Mesendoderm (in vitro differentiated cells): ENCODE results near the gene CARD14.

Source experiments
- DNase-seq: peaks from one replicate; pipeline ENCODE4 v3.0.0; 2013
- H2AK5ac ChIP-seq: 2 replicates; pipeline ENCODE4 v1.6.1; 2013; ENCODE audit warnings: low read length, inconsistent platforms
- H2BK120ac ChIP-seq: 2 replicates; pipeline ENCODE4 v1.6.1; 2013; ENCODE audit warnings: low read depth, mild to moderate bottlenecking, low read length, moderate library complexity, mixed read lengths
- H2BK15ac ChIP-seq: replicated peaks from 2 replicates; pipeline ENCODE4 v1.6.1; 2013; ENCODE audit warnings: low read depth, mild to moderate bottlenecking, moderate library complexity
- H2BK5ac ChIP-seq: 2 replicates; pipeline ENCODE4 v1.6.1; 2013; ENCODE audit warnings: low read length, inconsistent platforms
- H3K18ac ChIP-seq: 2 replicates; pipeline ENCODE4 v1.6.1; 2013; ENCODE audit warnings: mild to moderate bottlenecking, low read length, mixed read lengths
- H3K23ac ChIP-seq: one replicate; pipeline ENCODE4 v1.6.1; 2013; ENCODE audit warnings: low read length
- H3K27ac ChIP-seq: 2 replicates; pipeline ENCODE4 v1.5.1; 2013; ENCODE audit warnings: low read depth, mild to moderate bottlenecking, inconsistent platforms, low read length, moderate library complexity
- H3K27me3 ChIP-seq: 2 replicates; pipeline ENCODE4 v1.6.1; 2013; ENCODE audit warnings: low read length, control low read depth, mild to moderate bottlenecking, inconsistent platforms; ENCODE audit not compliant: insufficient read depth, poor library complexity
- H3K36me3 ChIP-seq: 2 replicates; pipeline ENCODE4 v1.6.1; 2013; ENCODE audit warnings: low read length, inconsistent platforms; ENCODE audit not compliant: control insufficient read depth, insufficient read depth
- H3K4ac ChIP-seq: one replicate; pipeline ENCODE4 v1.6.1; 2013; ENCODE audit warnings: low read depth, mild to moderate bottlenecking, low read length, moderate library complexity
- H3K4me1 ChIP-seq: 2 replicates; pipeline ENCODE4 v1.6.1; 2013; ENCODE audit warnings: low read depth, low read length, inconsistent platforms; ENCODE audit not compliant: control insufficient read depth
- H3K4me2 ChIP-seq: 2 replicates; pipeline ENCODE4 v1.6.1; 2013; ENCODE audit warnings: low read length
- H3K4me3 ChIP-seq: 2 replicates; pipeline ENCODE4 v1.5.1; 2013; ENCODE audit warnings: mild to moderate bottlenecking, low read length
- H3K56ac ChIP-seq: one replicate; pipeline ENCODE4 v1.6.1; 2013; ENCODE audit warnings: low read length
- H3K79me1 ChIP-seq: 2 replicates; pipeline ENCODE4 v1.6.1; 2013; ENCODE audit warnings: low read length, inconsistent platforms
- H3K79me2 ChIP-seq: 2 replicates; pipeline ENCODE4 v1.6.1; 2013; ENCODE audit warnings: mild to moderate bottlenecking, low read length; ENCODE audit not compliant: control insufficient read depth, insufficient read depth
- H3K9ac ChIP-seq: 2 replicates; pipeline ENCODE4 v1.6.1; 2013; ENCODE audit warnings: low read length, inconsistent platforms
- H4K5ac ChIP-seq: one replicate; pipeline ENCODE4 v1.6.1; 2013; ENCODE audit warnings: low read length
- H4K8ac ChIP-seq: one replicate; pipeline ENCODE4 v1.6.1; 2013; ENCODE audit warnings: low read depth, mild to moderate bottlenecking, control low read depth, low read length, moderate library complexity
- WGBS: extraction: QIAGEN DNeasy Blood & Tissue Kit; methylation state at CpG from one replicate; pipeline ENCODE4 v1.1.7; 2013; ENCODE audit warnings: low lambda C conversion rate, missing lambda C conversion rate; ENCODE audit not compliant: insufficient coverage; ENCODE audit errors: extremely low coverage; 5-methylcytosine and 5-hydroxymethylcytosine counted together

Gene CARD14

GRCh38 chr17:80244871-80245509 is 75.2 kb downstream of the CARD14 start:
- Histone ChIP-seq H3K27ac (no peak overlapping the region), H3K4me1 (no peaks in the 10 kb centered on the region), H3K4me3 (no peak overlapping the region)

DNA sequence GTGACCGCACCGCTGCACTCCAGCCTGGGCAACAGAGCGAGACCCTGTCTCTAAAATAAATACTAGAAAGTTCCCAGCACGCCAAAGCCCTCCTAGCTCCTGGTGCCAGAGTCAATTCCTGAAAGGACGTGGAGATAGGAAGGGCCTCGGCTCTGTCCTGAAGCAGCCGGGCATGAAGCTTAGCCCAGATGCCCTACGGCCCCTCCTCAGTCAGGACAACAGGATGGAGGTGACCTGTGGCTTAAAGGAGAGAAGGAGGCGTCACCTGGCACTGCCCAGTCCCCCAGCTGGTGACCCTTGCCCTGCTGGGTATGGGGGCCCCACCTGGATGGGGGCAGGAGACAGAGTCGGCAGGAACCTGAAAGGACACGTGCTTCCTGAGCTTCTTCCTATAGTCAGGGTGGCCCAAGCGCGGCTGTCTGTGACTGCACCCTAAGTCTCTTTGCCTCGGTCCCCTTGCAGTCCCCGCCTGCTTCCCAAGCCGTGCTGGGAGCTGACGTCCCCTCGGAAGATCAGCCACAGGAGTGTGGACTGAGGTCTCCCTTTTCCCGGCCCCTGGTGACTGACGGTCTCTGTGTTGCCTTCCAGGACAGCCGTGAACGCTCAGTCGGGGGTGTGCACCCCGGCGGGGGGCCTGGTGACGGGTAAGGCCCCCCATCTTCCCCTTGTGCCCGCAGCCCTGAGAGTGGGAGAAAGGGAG is 75.9 kb downstream of the CARD14 start:
- Histone ChIP-seq H4K8ac (no peak overlapping the region), H3K79me1 (no peaks in the 10 kb centered on the region), H2BK15ac (no peak overlapping the region), H3K18ac (no peak overlapping the region), H3K4me3 (no peak overlapping the region), H3K56ac (no peak overlapping the region), H3K4me2 (no peak overlapping the region), H3K4me1 (no peaks in the 10 kb centered on the region), H2BK120ac (no peak overlapping the region), H2BK5ac (no peak overlapping the region), H3K27me3 (no peaks in the 10 kb centered on the region), H4K5ac (no peak overlapping the region), H3K36me3 (no peaks in the 10 kb centered on the region), H3K9ac (no peak overlapping the region), H2AK5ac (no peak overlapping the region), H3K79me2 (no peaks in the 10 kb centered on the region), H3K4ac (no peak overlapping the region), H3K27ac (no peak overlapping the region), H3K23ac (no peak overlapping the region)
- WGBS, result no CpG with 5 or more reads among the region's 27 CpGs
- no peak for DNase-seq

More at GRCh38 chr17:80244871-80245509, 75.2 kb downstream of the CARD14 start:
- H3K4ac ChIP-seq, result no peak overlapping the region
- H2BK120ac ChIP-seq, result no peak overlapping the region
- WGBS, result no CpG with 5 or more reads among the region's 22 CpGs
- H4K5ac ChIP-seq, result no peak overlapping the region
- H3K4me2 ChIP-seq, result no peak overlapping the region
- H3K23ac ChIP-seq, result no peak overlapping the region
- no peak overlapping the region for H3K18ac ChIP-seq
- H3K79me1 ChIP-seq, result no peaks in the 10 kb centered on the region
- H3K56ac ChIP-seq, result no peak overlapping the region
- H3K9ac ChIP-seq, result no peak overlapping the region
- H2BK5ac ChIP-seq, result no peak overlapping the region
- no peaks in the 10 kb centered on the region for H3K36me3 ChIP-seq
- H2BK15ac ChIP-seq, result no peak overlapping the region
- no peak for DNase-seq
- no peaks in the 10 kb centered on the region for H3K27me3 ChIP-seq
- no peaks in the 10 kb centered on the region for H3K79me2 ChIP-seq
- no peak overlapping the region for H2AK5ac ChIP-seq
- no peak overlapping the region for H4K8ac ChIP-seq

- Histone ChIP-seq H3K4me1 (no peaks in the 10 kb centered on the region), H3K4ac (no peak overlapping the region), H4K5ac (no peak overlapping the region), H2AK5ac (no peak overlapping the region), H2BK120ac (no peak overlapping the region), H3K36me3 (no peaks in the 10 kb centered on the region), H3K23ac (no peak overlapping the region), H3K27me3 (no peaks in the 10 kb centered on the region), H3K56ac (no peak overlapping the region), H3K9ac (no peak overlapping the region), H2BK5ac (no peak overlapping the region), H3K4me3 (no peak overlapping the region), H3K27ac (no peak overlapping the region), H3K4me2 (no peak overlapping the region), H3K79me1 (no peaks in the 10 kb centered on the region), H2BK15ac (no peak overlapping the region), H3K18ac (no peak overlapping the region), H3K79me2 (no peaks in the 10 kb centered on the region), H4K8ac (no peak overlapping the region)
- no CpG with 5 or more reads among the region's 19 CpGs for WGBS
- DNase-seq, result no peak
Measured at GRCh38 chr17:80246266-80246681, 76.4 kb downstream of the CARD14 start.

GRCh38 chr17:80246726-80247125 is 76.9 kb downstream of the CARD14 start:
- no peak overlapping the region for H2BK15ac ChIP-seq
- no peak overlapping the region for H4K8ac ChIP-seq
- no peak overlapping the region for H3K9ac ChIP-seq
- no peak overlapping the region for H2BK5ac ChIP-seq
- no peak overlapping the region for H3K18ac ChIP-seq
- H4K5ac ChIP-seq, result no peak overlapping the region
- no peaks in the 10 kb centered on the region for H3K79me2 ChIP-seq
- no peak overlapping the region for H3K23ac ChIP-seq
- H3K4me2 ChIP-seq, result no peak overlapping the region
- no peak for DNase-seq
- H3K27me3 ChIP-seq, result no peaks in the 10 kb centered on the region
- no peak overlapping the region for H3K56ac ChIP-seq
- no CpG with 5 or more reads among the region's 8 CpGs for WGBS
- no peak overlapping the region for H2BK120ac ChIP-seq
- H3K4ac ChIP-seq, result no peak overlapping the region
- no peaks in the 10 kb centered on the region for H3K4me1 ChIP-seq
- no peaks in the 10 kb centered on the region for H3K36me3 ChIP-seq
- no peaks in the 10 kb centered on the region for H3K79me1 ChIP-seq
- H2AK5ac ChIP-seq, result no peak overlapping the region
- no peak overlapping the region for H3K4me3 ChIP-seq
- H3K27ac ChIP-seq, result no peak overlapping the region

DNA sequence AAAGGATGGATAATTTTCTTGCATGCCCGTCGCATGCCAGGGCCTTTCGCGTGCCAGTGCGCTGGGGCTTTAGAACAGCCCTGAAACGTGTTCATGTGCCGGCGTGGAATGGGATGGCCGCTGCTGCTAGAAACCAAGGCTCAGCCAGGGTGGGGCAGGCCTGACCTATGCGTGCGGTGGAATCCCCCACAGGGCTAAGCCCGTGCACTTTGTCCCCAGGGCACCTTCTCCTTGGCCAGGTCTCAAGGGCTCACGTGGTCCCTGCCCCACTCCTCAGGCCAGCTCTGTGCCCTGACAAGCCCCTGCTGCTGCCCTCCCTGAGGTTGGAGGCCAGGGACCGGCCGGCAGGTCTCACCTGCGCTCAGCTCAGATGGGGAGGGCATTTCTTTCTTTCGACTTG is 77.7 kb downstream of the CARD14 start:
- no CpG with 5 or more reads among the region's 17 CpGs for WGBS

More for the DNA sequence above, 77.7 kb downstream of the CARD14 start:
- Histone ChIP-seq H2BK15ac (no peak overlapping the region), H3K56ac (no peak overlapping the region), H3K27ac (no peak overlapping the region), H3K9ac (no peak overlapping the region), H2BK120ac (no peak overlapping the region), H3K4me2 (no peak overlapping the region), H3K23ac (no peak overlapping the region), H3K27me3 (no peaks in the 10 kb centered on the region), H3K79me1 (no peaks in the 10 kb centered on the region), H3K4me3 (no peak overlapping the region), H4K8ac (no peak overlapping the region), H2AK5ac (no peak overlapping the region), H3K79me2 (no peaks in the 10 kb centered on the region), H3K4ac (no peak overlapping the region), H3K4me1 (no peaks in the 10 kb centered on the region), H4K5ac (no peak overlapping the region), H3K18ac (no peak overlapping the region), H3K36me3 (no peaks in the 10 kb centered on the region), H2BK5ac (no peak overlapping the region)
- DNase-seq, result no peak
